B cell (primary cell): ENCODE measurements around the gene SLC12A3.

ENCODE experiments used
- EZH2 ChIP-seq: IDR thresholded peaks from 2 replicates; pipeline ENCODE4 v1.6.1; 2012; ENCODE audit warnings: borderline replicate concordance, low read depth, mild to moderate bottlenecking, moderate library complexity, low read length; ENCODE audit not compliant: insufficient read depth, poor library complexity, severe bottlenecking
- TF ChIP-seq, protein P1 (sequence below): fragments of 200-600 bp; IDR thresholded peaks from one replicate; pipeline ENCODE4 v1.8.0; 2022; ENCODE audit warnings: antibody characterized with exemption, mild to moderate bottlenecking

GRCh38 chr16:56851671-56852400 is 13.2 kb upstream of the SLC12A3 start:
- TF ChIP-seq, protein P1, sequence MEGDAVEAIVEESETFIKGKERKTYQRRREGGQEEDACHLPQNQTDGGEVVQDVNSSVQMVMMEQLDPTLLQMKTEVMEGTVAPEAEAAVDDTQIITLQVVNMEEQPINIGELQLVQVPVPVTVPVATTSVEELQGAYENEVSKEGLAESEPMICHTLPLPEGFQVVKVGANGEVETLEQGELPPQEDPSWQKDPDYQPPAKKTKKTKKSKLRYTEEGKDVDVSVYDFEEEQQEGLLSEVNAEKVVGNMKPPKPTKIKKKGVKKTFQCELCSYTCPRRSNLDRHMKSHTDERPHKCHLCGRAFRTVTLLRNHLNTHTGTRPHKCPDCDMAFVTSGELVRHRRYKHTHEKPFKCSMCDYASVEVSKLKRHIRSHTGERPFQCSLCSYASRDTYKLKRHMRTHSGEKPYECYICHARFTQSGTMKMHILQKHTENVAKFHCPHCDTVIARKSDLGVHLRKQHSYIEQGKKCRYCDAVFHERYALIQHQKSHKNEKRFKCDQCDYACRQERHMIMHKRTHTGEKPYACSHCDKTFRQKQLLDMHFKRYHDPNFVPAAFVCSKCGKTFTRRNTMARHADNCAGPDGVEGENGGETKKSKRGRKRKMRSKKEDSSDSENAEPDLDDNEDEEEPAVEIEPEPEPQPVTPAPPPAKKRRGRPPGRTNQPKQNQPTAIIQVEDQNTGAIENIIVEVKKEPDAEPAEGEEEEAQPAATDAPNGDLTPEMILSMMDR = no peak
- no peak for TF ChIP-seq EZH2
